ENCODE data around the gene INO80D.

INO80D gene

GRCh38 chr2:205946226-205946625 lies 139.7 kb downstream of the INO80D start:
- TF ChIP-seq CTCF (IDR thresholded peaks at IDR 0.05; ENCODE audit: insufficient read depth, low read length, missing control alignments) = no peak
- no peak for DNase-seq (ENCODE audit: low read depth, low spot score)
- CTCF ChIA-PET = interaction anchor here (0.9 to 8.0 kb wide), 6 partner anchors 9 to 1801 kb away, joined by 3 to 82 read pairs (median 22); no protein-coding TSS in a partner anchor
- POLR2A ChIA-PET = no interaction called here
- no peak overlapping the region for H3K4me3 ChIP-seq (ENCODE audit: low read depth, low read length)

Measured in AG04449 (cell line).